NCI-H510A (cell line): ENCODE results near the gene TUSC1.
"Not testable (repeated sequence)": the region's sequence is repeated elsewhere in the genome, so short reads cannot be mapped to it uniquely, and the experiment has no call there.

Source experiments
- DNase-seq: peaks from one replicate; lab custom pipeline; 2025; lab: John Stamatoyannopoulos, UW

Gene TUSC1

GRCh38 chr9:25678147-25678666, at the start of gene TUSC1:
TUSC1 (minus strand) TSS chr9:25678444; CDS start chr9:25678312, 132 bp downstream.
- DNase-seq, result no peak

- no peak for DNase-seq
Measured at GRCh38 chr9:25726871-25727410, 48.7 kb upstream of the TUSC1 start.

- DNase-seq, result no peak
Measured at GRCh38 chr9:25724424-25724823, 46.2 kb upstream of the TUSC1 start.

- DNase-seq, result no peak
Measured at GRCh38 chr9:25716220-25716872, 38.1 kb upstream of the TUSC1 start.

- DNase-seq, result no peak
Measured at GRCh38 chr9:25709941-25710340, 31.7 kb upstream of the TUSC1 start.

GRCh38 chr9:25704800-25705199, 26.6 kb upstream of the TUSC1 start:
- DNase-seq, result no peak

- DNase-seq, result no peak
Measured at GRCh38 chr9:25703701-25704357, 25.6 kb upstream of the TUSC1 start.

GRCh38 chr9:25702536-25702935, 24.3 kb upstream of the TUSC1 start:
- DNase-seq, result no peak

- DNase-seq, result not testable (repeated sequence)
Measured at GRCh38 chr9:25700899-25701298, 22.7 kb upstream of the TUSC1 start.

- no peak for DNase-seq
Measured at GRCh38 chr9:25700430-25700829, 22.2 kb upstream of the TUSC1 start.

GRCh38 chr9:25691786-25692185, 13.5 kb upstream of the TUSC1 start:
- DNase-seq, result no peak

GRCh38 chr9:25684321-25684720, 6.1 kb upstream of the TUSC1 start:
- no peak for DNase-seq

- DNase-seq, result no peak
Measured at GRCh38 chr9:25681266-25681665, 3.0 kb upstream of the TUSC1 start.

- DNase-seq, result no peak
Measured at GRCh38 chr9:25678846-25679360, 659 bp upstream of the TUSC1 start.

- DNase-seq, result no peak
Measured at GRCh38 chr9:25677301-25678146, 720 bp downstream of the TUSC1 start.

- DNase-seq, result not testable (repeated sequence)
Measured at GRCh38 chr9:25675858-25676257, 2.4 kb downstream of the TUSC1 start.

GRCh38 chr9:25658571-25658970, 19.7 kb downstream of the TUSC1 start:
- no peak for DNase-seq

GRCh38 chr9:25654417-25654816, 23.8 kb downstream of the TUSC1 start:
- no peak for DNase-seq

- no peak for DNase-seq
Measured at GRCh38 chr9:25648116-25648515, 30.1 kb downstream of the TUSC1 start.

GRCh38 chr9:25636026-25636425, 42.2 kb downstream of the TUSC1 start:
- DNase-seq, result no peak

GRCh38 chr9:25629231-25629630, 49.0 kb downstream of the TUSC1 start:
- DNase-seq, result no peak
